ENCODE measurements around the gene BRD3OS.

DNA sequence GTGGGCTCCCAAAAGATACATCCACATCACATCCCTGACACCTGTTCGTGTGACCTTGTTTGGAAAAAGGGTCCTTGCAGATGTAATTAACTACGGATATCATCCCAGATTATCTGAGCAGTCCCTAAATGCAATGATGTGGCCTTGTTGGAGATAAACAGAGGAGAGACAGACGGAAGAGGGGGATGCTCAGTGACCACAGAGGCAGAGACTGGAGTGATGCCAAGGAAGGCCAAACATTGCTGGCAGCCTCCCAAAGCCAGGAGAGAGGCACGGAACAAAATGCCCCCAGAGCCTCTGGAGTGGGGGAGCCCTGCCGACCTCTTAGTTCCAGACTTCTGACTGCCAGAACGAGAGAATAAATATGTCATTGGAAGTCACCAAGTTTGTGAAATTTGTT, 18.1 kb upstream of the BRD3OS start:
- TF ChIP-seq, protein P1, sequence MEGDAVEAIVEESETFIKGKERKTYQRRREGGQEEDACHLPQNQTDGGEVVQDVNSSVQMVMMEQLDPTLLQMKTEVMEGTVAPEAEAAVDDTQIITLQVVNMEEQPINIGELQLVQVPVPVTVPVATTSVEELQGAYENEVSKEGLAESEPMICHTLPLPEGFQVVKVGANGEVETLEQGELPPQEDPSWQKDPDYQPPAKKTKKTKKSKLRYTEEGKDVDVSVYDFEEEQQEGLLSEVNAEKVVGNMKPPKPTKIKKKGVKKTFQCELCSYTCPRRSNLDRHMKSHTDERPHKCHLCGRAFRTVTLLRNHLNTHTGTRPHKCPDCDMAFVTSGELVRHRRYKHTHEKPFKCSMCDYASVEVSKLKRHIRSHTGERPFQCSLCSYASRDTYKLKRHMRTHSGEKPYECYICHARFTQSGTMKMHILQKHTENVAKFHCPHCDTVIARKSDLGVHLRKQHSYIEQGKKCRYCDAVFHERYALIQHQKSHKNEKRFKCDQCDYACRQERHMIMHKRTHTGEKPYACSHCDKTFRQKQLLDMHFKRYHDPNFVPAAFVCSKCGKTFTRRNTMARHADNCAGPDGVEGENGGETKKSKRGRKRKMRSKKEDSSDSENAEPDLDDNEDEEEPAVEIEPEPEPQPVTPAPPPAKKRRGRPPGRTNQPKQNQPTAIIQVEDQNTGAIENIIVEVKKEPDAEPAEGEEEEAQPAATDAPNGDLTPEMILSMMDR (IDR thresholded peaks at IDR 0.05; ENCODE audit: borderline replicate concordance, extremely low read depth, low read length, poor library complexity, severe bottlenecking) = no peak
- TF ChIP-seq EZH2 (IDR thresholded peaks at IDR 0.05; ENCODE audit: borderline replicate concordance, low read depth, low read length, severe bottlenecking) = no peak
